CD14-positive monocyte (primary cell): ENCODE measurements around the gene OSBP2. TPM values are rescaled to one million over a fixed set of nuclear protein-coding genes. Genes with fewer than 3 reads are reported as not detected.

ENCODE experiments used
- DNase-seq, 3 donors: peaks; one replicate each; pipeline ENCODE4 v3.0.0-alpha.2; 2011 to 2022
- H2AFZ ChIP-seq: 2 replicates; pipeline ENCODE4 v1.6.0; 2012; ENCODE audit warnings: mild to moderate bottlenecking, low read depth, low read length, inconsistent platforms; ENCODE audit not compliant: insufficient read depth, poor library complexity, severe bottlenecking
- H3K27ac ChIP-seq, 2 donors: 1 replicate in 1 of 2; 2 replicates in 1 of 2; pipeline ENCODE4 v1.5.1; 2012 to 2013; ENCODE audit warnings: low read length in 2 of 2, control low read depth in 1 of 2, inconsistent platforms in 1 of 2, low read depth in 1 of 2, mild to moderate bottlenecking in 1 of 2
- H3K27me3 ChIP-seq, 2 donors: one replicate each; pipeline versions ENCODE4 v1.6.0 to v1.6.1; 2011 to 2013; ENCODE audit warnings: low read length in 2 of 2; ENCODE audit not compliant: control insufficient read depth in 2 of 2, insufficient read depth in 2 of 2
- H3K36me3 ChIP-seq, 2 donors: replicated peaks in 1 of 2; 1 replicate in 1 of 2; 2 replicates in 1 of 2; pipeline versions ENCODE4 v1.5.1 to v1.6.1; 2012 to 2013; ENCODE audit warnings: low read length in 2 of 2, control low read depth in 1 of 2, inconsistent platforms in 1 of 2, mild to moderate bottlenecking in 1 of 2; ENCODE audit not compliant: insufficient read depth in 2 of 2, control insufficient read depth in 1 of 2
- H3K4me1 ChIP-seq, 2 donors: 1 replicate in 1 of 2; 2 replicates in 1 of 2; pipeline versions ENCODE4 v1.5.1 to v1.6.1; 2012 to 2013; ENCODE audit warnings: low read length in 2 of 2, control low read depth in 1 of 2, inconsistent platforms in 1 of 2, mild to moderate bottlenecking in 1 of 2, moderate library complexity in 1 of 2; ENCODE audit not compliant: insufficient read depth in 2 of 2, control insufficient read depth in 1 of 2
- H3K4me2 ChIP-seq: replicated peaks from 2 replicates; pipeline ENCODE3; 2012; ENCODE audit warnings: low read length, moderate library complexity, mild to moderate bottlenecking; ENCODE audit not compliant: poor library complexity, severe bottlenecking; ENCODE audit errors: extremely low read depth
- H3K4me3 ChIP-seq, 3 experiments: fragments of 200-600 bp in 1 of 3; sonication (generic) in 1 of 3; replicated peaks in 1 of 3; 1 replicate in 2 of 3; 2 replicates in 1 of 3; pipeline ENCODE4 v1.5.1; 2011 to 2013; ENCODE audit warnings: low read length in 3 of 3, mild to moderate bottlenecking in 3 of 3, control low read depth in 2 of 3, low read depth in 2 of 3, inconsistent platforms in 1 of 3, moderate library complexity in 1 of 3
- H3K79me2 ChIP-seq: 2 replicates; pipeline ENCODE4 v1.6.0; 2012; ENCODE audit warnings: mild to moderate bottlenecking, control low read depth, inconsistent platforms, low read length, moderate library complexity; ENCODE audit not compliant: insufficient read depth
- H3K9ac ChIP-seq: 2 replicates; pipeline ENCODE4 v1.6.0; 2017; ENCODE audit warnings: low read length, mild to moderate bottlenecking; ENCODE audit not compliant: insufficient read depth, poor library complexity, severe bottlenecking
- H3K9me3 ChIP-seq, 2 donors: replicated peaks in 1 of 2; 1 replicate in 1 of 2; 2 replicates in 1 of 2; pipeline versions ENCODE4 v1.5.1 to v1.6.1; 2012 to 2013; ENCODE audit warnings: low read length in 2 of 2, control low read depth in 1 of 2; ENCODE audit not compliant: control insufficient read depth in 1 of 2, insufficient read depth in 1 of 2
- H4K20me1 ChIP-seq: 2 replicates; pipeline ENCODE4 v1.6.0; 2012; ENCODE audit warnings: mild to moderate bottlenecking, low read length, control low read depth, moderate library complexity; ENCODE audit not compliant: insufficient read depth
- H3K27ac Mint-ChIP-seq, 7 donors: one replicate each; pipeline ENCODE4 v1.8.0; 2020; ENCODE audit warnings: mild to moderate bottlenecking in 7 of 7, mixed read lengths in 7 of 7, moderate library complexity in 6 of 7, inconsistent platforms in 2 of 7
- H3K27me3 Mint-ChIP-seq, 3 donors: one replicate each; pipeline ENCODE4 v1.8.0; 2021 to 2022; ENCODE audit warnings: low read depth in 3 of 3, mild to moderate bottlenecking in 3 of 3, mixed read lengths in 3 of 3, moderate library complexity in 3 of 3, inconsistent platforms in 1 of 3
- H3K36me3 Mint-ChIP-seq, 2 donors: one replicate each; pipeline ENCODE4 v1.8.0; 2020; ENCODE audit warnings: mixed read lengths in 2 of 2, inconsistent platforms in 1 of 2, mild to moderate bottlenecking in 1 of 2
- H3K4me1 Mint-ChIP-seq: one replicate; pipeline ENCODE4 v1.8.0; 2020; ENCODE audit warnings: mild to moderate bottlenecking, mixed read lengths
- H3K4me3 Mint-ChIP-seq, 2 donors: one replicate each; pipeline ENCODE4 v1.8.0; 2020; ENCODE audit warnings: mild to moderate bottlenecking in 2 of 2, mixed read lengths in 2 of 2, moderate library complexity in 1 of 2
- H3K9me3 Mint-ChIP-seq, 7 donors: one replicate each; pipeline ENCODE4 v1.8.0; 2020 to 2022; ENCODE audit warnings: mixed read lengths in 7 of 7, mild to moderate bottlenecking in 6 of 7, moderate library complexity in 6 of 7, inconsistent platforms in 2 of 7
- CTCF ChIP-seq: fragments of 200-600 bp; IDR thresholded peaks from one replicate; pipeline ENCODE4 v1.8.0; 2022; ENCODE audit warnings: antibody characterized with exemption, mild to moderate bottlenecking
- WGBS: methylation state at CpG from one replicate; pipeline ENCODE4 v1.1.5; 2013; ENCODE audit warnings: missing lambda C conversion rate; ENCODE audit not compliant: insufficient coverage; 5-methylcytosine and 5-hydroxymethylcytosine counted together
- intact Hi-C, 2 donors: fragments of 100-400 bp; cut with micrococcal nuclease; formaldehyde crosslinking; loops; one replicate each; pipeline versions ENCODE4 v1.15.0 to v1.15.1; 2023
- polyA plus RNA-seq, 3 donors: library from polyadenylated mRNA; depleted of rRNA in 1 of 3; unstranded in 2 of 3; stranded (reverse) in 1 of 3; fragments of 300-500 nt in 2 of 3; fragments of >200 nt in 1 of 3; fragmentation: Illumina TruSeq in 2 of 3; gene quantifications; 1 replicate in 2 of 3; 2 replicates in 1 of 3; pipeline ENCODE4 v1.2.3, GENCODE V29; 2012 to 2021

OSBP2 gene
- polyA plus RNA-seq, 3 donors, result 0.21 to 0.54 TPM; not detected in 1

- Histone ChIP-seq H3K27me3 (peaks cover 29 to 48% of the 10 kb centered on the region in 2 donors), H3K9me3 (no peaks in the 10 kb centered on the region), H2AFZ (no peak overlapping the region), H3K4me3 (no peak overlapping the region), H3K79me2 (no peaks in the 10 kb centered on the region), H3K36me3 (no peaks in the 10 kb centered on the region), H3K4me2 (no peak overlapping the region), H4K20me1 (no peaks in the 10 kb centered on the region), H3K9ac (no peak overlapping the region), H3K27ac (no peak overlapping the region), H3K4me1 (peaks cover 0 to 8% of the 10 kb centered on the region in 2 donors)
- H3K4me1 Mint-ChIP-seq, result no peaks in the 10 kb centered on the region
- H3K27ac Mint-ChIP-seq, result no peak overlapping the region
- H3K36me3 Mint-ChIP-seq, result no peaks in the 10 kb centered on the region
- peaks cover 48 to 55% (median 55%) of the 10 kb centered on the region in 3 donors for H3K27me3 Mint-ChIP-seq
- no peak for TF ChIP-seq CTCF
- no peak for DNase-seq
- intact Hi-C loops, result no loop called here
- peak overlapping the region in 1 of 2 donors; percentile 57 for H3K4me3 Mint-ChIP-seq
- H3K9me3 Mint-ChIP-seq, result peaks cover 0 to 2% (median 0%) of the 10 kb centered on the region in 7 donors
- WGBS, result 19% methylated on average over 6 of the region's 11 CpGs
Observed at GRCh38 chr22:30823015-30823370, 128.3 kb downstream of the OSBP2 start.

GRCh38 chr22:30824096-30824495 is 129.4 kb downstream of the OSBP2 start:
- H3K36me3 Mint-ChIP-seq, result no peaks in the 10 kb centered on the region
- Histone ChIP-seq H3K27ac (no peak overlapping the region), H3K9ac (no peak overlapping the region), H3K9me3 (no peaks in the 10 kb centered on the region), H2AFZ (no peak overlapping the region), H3K79me2 (no peaks in the 10 kb centered on the region), H3K4me1 (peaks cover 0 to 8% of the 10 kb centered on the region in 2 donors), H3K4me3 (no peak overlapping the region), H3K36me3 (no peaks in the 10 kb centered on the region), H3K4me2 (no peak overlapping the region), H4K20me1 (no peaks in the 10 kb centered on the region), H3K27me3 (peaks cover 29 to 45% of the 10 kb centered on the region in 2 donors)
- 83% methylated on average over 2 of the region's 8 CpGs for WGBS
- H3K9me3 Mint-ChIP-seq, result peaks cover 0 to 2% (median 0%) of the 10 kb centered on the region in 7 donors
- peak overlapping the region in 1 of 2 donors; percentile 62 for H3K4me3 Mint-ChIP-seq
- H3K27me3 Mint-ChIP-seq, result peaks cover 52 to 53% (median 53%) of the 10 kb centered on the region in 3 donors
- H3K4me1 Mint-ChIP-seq, result no peaks in the 10 kb centered on the region
- intact Hi-C loops, result no loop called here
- H3K27ac Mint-ChIP-seq, result no peak overlapping the region
- DNase-seq, result no peak
- no peak for TF ChIP-seq CTCF
